Epithelial cell of prostate (primary cell): ENCODE measurements around the gene RUVBL1.
"Not testable (repeated sequence)": the region's sequence is repeated elsewhere in the genome, so short reads cannot be mapped to it uniquely, and the experiment has no call there.

Experiments used
- DNase-seq: peaks from one replicate; pipeline ENCODE4 v3.0.0-alpha.2; 2011; ENCODE audit warnings: low read depth, low spot score
- H3K27ac ChIP-seq: fragments of 450-650 bp; 2 replicates; pipeline ENCODE4 v1.5.1; 2017; ENCODE audit warnings: mild to moderate bottlenecking

Gene RUVBL1

GRCh38 chr3:128123538-128124368 is at the start of gene RUVBL1:
TSS of gene RUVBL1 (minus strand) at chr3:128123812. CDS start at chr3:128123724, 88 bp downstream.
- peak within 1 kb of the TSS; percentile 67 for H3K27ac ChIP-seq
- peak; percentile 78 for DNase-seq

- H3K27ac ChIP-seq = no peak overlapping the region
- no peak for DNase-seq
Measured at GRCh38 chr3:128173200-128173599, 49.6 kb upstream of the RUVBL1 start.

- DNase-seq = no peak
- H3K27ac ChIP-seq = no peak overlapping the region
Measured at GRCh38 chr3:128170866-128171516, 47.4 kb upstream of the RUVBL1 start.

GRCh38 chr3:128168836-128169235 is 45.2 kb upstream of the RUVBL1 start:
- no peak for DNase-seq

GRCh38 chr3:128167973-128168674 is 44.5 kb upstream of the RUVBL1 start:
- H3K27ac ChIP-seq = no peak overlapping the region
- no peak for DNase-seq

More at GRCh38 chr3:128168836-128169235, 45.2 kb upstream of the RUVBL1 start:
- no peak overlapping the region for H3K27ac ChIP-seq

- H3K27ac ChIP-seq = no peak overlapping the region
- DNase-seq = no peak
Measured at GRCh38 chr3:128167646-128167972, 44.0 kb upstream of the RUVBL1 start.

GRCh38 chr3:128166971-128167453 is 43.4 kb upstream of the RUVBL1 start:
- no peak overlapping the region for H3K27ac ChIP-seq
- DNase-seq = no peak

GRCh38 chr3:128163432-128163831 is 39.8 kb upstream of the RUVBL1 start:
- DNase-seq = no peak
- H3K27ac ChIP-seq = no peak overlapping the region

GRCh38 chr3:128160661-128161060 is 37.0 kb upstream of the RUVBL1 start:
- H3K27ac ChIP-seq = no peak overlapping the region
- DNase-seq = no peak

GRCh38 chr3:128155616-128156360 is 32.2 kb upstream of the RUVBL1 start:
- DNase-seq = no peak
- no peak overlapping the region for H3K27ac ChIP-seq

- not testable (repeated sequence) for H3K27ac ChIP-seq, DNase-seq
Measured at GRCh38 chr3:128154354-128154753, 30.7 kb upstream of the RUVBL1 start.

- peak within 1 kb of the TSS; percentile 74 for H3K27ac ChIP-seq
- DNase-seq = no peak
Measured at GRCh38 chr3:128153156-128154041, 29.8 kb upstream of the RUVBL1 start, which contains the start of gene EEFSEC. TSS of gene EEFSEC (plus strand) at chr3:128153481. CDS start at chr3:128153508, 27 bp downstream.

GRCh38 chr3:128152419-128153155 is 29.0 kb upstream of the RUVBL1 start:
- H3K27ac ChIP-seq = peak overlapping the region; percentile 74
- DNase-seq = no peak

- H3K27ac ChIP-seq = no peak overlapping the region
- no peak for DNase-seq
Measured at GRCh38 chr3:128151758-128152274, 28.2 kb upstream of the RUVBL1 start.

- no peak overlapping the region for H3K27ac ChIP-seq
- no peak for DNase-seq
Measured at GRCh38 chr3:128149650-128150049, 26.0 kb upstream of the RUVBL1 start.

GRCh38 chr3:128146201-128146600 is 22.6 kb upstream of the RUVBL1 start:
- H3K27ac ChIP-seq = no peak overlapping the region
- no peak for DNase-seq

GRCh38 chr3:128145279-128145678 is 21.7 kb upstream of the RUVBL1 start:
- no peak overlapping the region for H3K27ac ChIP-seq
- no peak for DNase-seq

- H3K27ac ChIP-seq = no peak overlapping the region
- no peak for DNase-seq
Measured at GRCh38 chr3:128144512-128145187, 21.0 kb upstream of the RUVBL1 start.
